Measurements from ENCODE around the gene CACNA1E.

CACNA1E gene

GRCh38 chr1:181778640-181779260, 295.4 kb downstream of the CACNA1E start:
- TF ChIP-seq FOXP2 (optimal IDR thresholded peaks at IDR 0.05; ENCODE audit: borderline replicate concordance, extremely low read depth, extremely low read length, insufficient read depth) (no peak), SIN3A (IDR thresholded peaks at IDR 0.05; ENCODE audit: borderline replicate concordance, insufficient read depth, low read length) (no peak), POLR2AphosphoS5 (IDR thresholded peaks at IDR 0.05; ENCODE audit: low read depth, low read length) (no peak), REST (IDR thresholded peaks at IDR 0.05; ENCODE audit: insufficient read depth in 1 of 2, low read depth in 2 of 2, low read length in 2 of 2) (no peak), TAF1 (IDR thresholded peaks at IDR 0.05; ENCODE audit: borderline replicate concordance, insufficient read depth, low read length) (no peak)

GRCh38 chr1:181779343-181779742, 296.0 kb downstream of the CACNA1E start:
- TF ChIP-seq FOXP2 (optimal IDR thresholded peaks at IDR 0.05; ENCODE audit: borderline replicate concordance, extremely low read depth, extremely low read length, insufficient read depth): no peak
- TF ChIP-seq SIN3A (IDR thresholded peaks at IDR 0.05; ENCODE audit: borderline replicate concordance, insufficient read depth, low read length): no peak
- TF ChIP-seq TAF1 (IDR thresholded peaks at IDR 0.05; ENCODE audit: borderline replicate concordance, insufficient read depth, low read length): no peak
- no peak for TF ChIP-seq POLR2AphosphoS5 (IDR thresholded peaks at IDR 0.05; ENCODE audit: low read depth, low read length)
- TF ChIP-seq REST (IDR thresholded peaks at IDR 0.05; ENCODE audit: insufficient read depth in 1 of 2, low read depth in 2 of 2, low read length in 2 of 2): no peak

GRCh38 chr1:181783208-181783607, 299.9 kb downstream of the CACNA1E start:
- TF ChIP-seq POLR2AphosphoS5 (IDR thresholded peaks at IDR 0.05; ENCODE audit: low read depth, low read length): no peak
- no peak for TF ChIP-seq REST (IDR thresholded peaks at IDR 0.05; ENCODE audit: insufficient read depth in 1 of 2, low read depth in 2 of 2, low read length in 2 of 2)
- no peak for TF ChIP-seq SIN3A (IDR thresholded peaks at IDR 0.05; ENCODE audit: borderline replicate concordance, insufficient read depth, low read length)

- no peak for TF ChIP-seq SIN3A (IDR thresholded peaks at IDR 0.05; ENCODE audit: borderline replicate concordance, insufficient read depth, low read length)
- TF ChIP-seq REST (IDR thresholded peaks at IDR 0.05; ENCODE audit: insufficient read depth in 1 of 2, low read depth in 2 of 2, low read length in 2 of 2): no peak
- TF ChIP-seq POLR2AphosphoS5 (IDR thresholded peaks at IDR 0.05; ENCODE audit: low read depth, low read length): no peak
- no peak for TF ChIP-seq FOXP2 (optimal IDR thresholded peaks at IDR 0.05; ENCODE audit: borderline replicate concordance, extremely low read depth, extremely low read length, insufficient read depth)
- no peak for TF ChIP-seq TAF1 (IDR thresholded peaks at IDR 0.05; ENCODE audit: borderline replicate concordance, insufficient read depth, low read length)
These were observed 300.8 kb downstream of the CACNA1E start for GRCh38 chr1:181784039-181784683.

Measured in PFSK-1 (cell line).